Measurements from ENCODE around the gene ZNF701.

Gene ZNF701

GRCh38 chr19:52599241-52599640 lies 29.2 kb downstream of the ZNF701 start:
- no peaks in the 10 kb centered on the region for H3K9me3 ChIP-seq (ENCODE audit: control insufficient read depth, insufficient read depth, low read depth, low read length)
- H3K4me1 ChIP-seq (ENCODE audit: control insufficient read depth, insufficient read depth, low read length) = no peaks in the 10 kb centered on the region
- no peak overlapping the region for H3K27ac ChIP-seq (ENCODE audit: extremely low read depth, low read depth, low read length)
- H3K4me3 ChIP-seq (ENCODE audit: low read depth, low read length) = no peak overlapping the region
- CTCF ChIA-PET = no interaction called here
- H3K36me3 ChIP-seq (ENCODE audit: control insufficient read depth in 2 of 2, insufficient read depth in 1 of 2, low read length in 2 of 2) = peaks cover 0 to 13% of the 10 kb centered on the region in 2 experiments; a peak in 1 of 3 replicates
- POLR2A ChIA-PET = no interaction called here
- TF ChIP-seq SP3 (tag by site-specific recombination; IDR thresholded peaks at IDR 0.05) = no peak
- no peak for TF ChIP-seq ZNF530 (tag by site-specific recombination; IDR thresholded peaks at IDR 0.05; ENCODE audit: low read depth)
- TF ChIP-seq ZNF404 (tag by site-specific recombination; IDR thresholded peaks at IDR 0.05) = no peak
- TF ChIP-seq ZSCAN30 (tag by site-specific recombination; IDR thresholded peaks at IDR 0.05) = no peak
- TF ChIP-seq ZNF184 (tag by site-specific recombination; IDR thresholded peaks at IDR 0.05) = no peak
- no peak for TF ChIP-seq ZNF843 (tag by site-specific recombination; IDR thresholded peaks at IDR 0.05)
- no peak for TF ChIP-seq AEBP2 (tag by site-specific recombination; IDR thresholded peaks at IDR 0.05; ENCODE audit: borderline replicate concordance)
- TF ChIP-seq ZNF354C (tag by site-specific recombination; IDR thresholded peaks at IDR 0.05; ENCODE audit: borderline replicate concordance, low read depth) = no peak
- TF ChIP-seq YY1 (tag by site-specific recombination; IDR thresholded peaks at IDR 0.05) = no peak
- no peak for TF ChIP-seq ZNF529 (tag by site-specific recombination; IDR thresholded peaks at IDR 0.05; ENCODE audit: insufficient replicate concordance)
- TF ChIP-seq ZNF664 (tag by site-specific recombination; IDR thresholded peaks at IDR 0.05) = no peak
- TF ChIP-seq ZBTB44 (tag by site-specific recombination; IDR thresholded peaks at IDR 0.05) = no peak
- TF ChIP-seq ZNF223 (tag by site-specific recombination; IDR thresholded peaks at IDR 0.05) = no peak

- no peak overlapping the region for H3K27ac ChIP-seq (ENCODE audit: extremely low read depth, low read depth, low read length)
- CTCF ChIA-PET = no interaction called here
These were observed 30.5 kb downstream of the ZNF701 start for GRCh38 chr19:52600639-52601024.

More at GRCh38 chr19:52600639-52601024, 30.5 kb downstream of the ZNF701 start:
- Histone ChIP-seq H3K4me1 (ENCODE audit: control insufficient read depth, insufficient read depth, low read length) (no peaks in the 10 kb centered on the region), H3K36me3 (ENCODE audit: control insufficient read depth in 2 of 2, insufficient read depth in 1 of 2, low read length in 2 of 2) (peaks cover 0 to 12% of the 10 kb centered on the region in 2 experiments; a peak in 1 of 3 replicates), H3K4me3 (ENCODE audit: low read depth, low read length) (peak overlapping the region; percentile 35), H3K9me3 (ENCODE audit: control insufficient read depth, insufficient read depth, low read depth, low read length) (no peaks in the 10 kb centered on the region)
- TF ChIP-seq TCF7L2 (IDR thresholded peaks at IDR 0.05; ENCODE audit: borderline replicate concordance, low read depth, low read length) = no peak
- no peak for TF ChIP-seq ZNF423 (tag by site-specific recombination; IDR thresholded peaks at IDR 0.05)
- no peak for TF ChIP-seq MZF1 (tag by site-specific recombination; IDR thresholded peaks at IDR 0.05; ENCODE audit: borderline replicate concordance)
- TF ChIP-seq ZNF274 (IDR thresholded peaks at IDR 0.05; ENCODE audit: low read length) = no peak
- no peak for TF ChIP-seq ZNF274 (tag by site-specific recombination; IDR thresholded peaks at IDR 0.05; ENCODE audit: borderline replicate concordance)
- TF ChIP-seq ZNF350 (tag by site-specific recombination; IDR thresholded peaks at IDR 0.05) = no peak
- TF ChIP-seq ZNF704 (tag by site-specific recombination; IDR thresholded peaks at IDR 0.05) = no peak
- no peak for TF ChIP-seq ZBTB44 (tag by site-specific recombination; IDR thresholded peaks at IDR 0.05)
- no peak for TF ChIP-seq ZNF549 (tag by site-specific recombination; IDR thresholded peaks at IDR 0.05)
- no peak for TF ChIP-seq ZNF280C (tag by site-specific recombination; IDR thresholded peaks at IDR 0.05)
- no peak for TF ChIP-seq ZNF133 (tag by site-specific recombination; IDR thresholded peaks at IDR 0.05)
- TF ChIP-seq ZNF157 (tag by site-specific recombination; IDR thresholded peaks at IDR 0.05) = no peak
- no peak for TF ChIP-seq ZNF560 (tag by site-specific recombination; IDR thresholded peaks at IDR 0.05; ENCODE audit: borderline replicate concordance)
- TF ChIP-seq KLF10 (tag by site-specific recombination; IDR thresholded peaks at IDR 0.05) = no peak
- POLR2A ChIA-PET = no interaction called here
